ENCODE data around the gene ZNF280D.

ZNF280D gene

DNA sequence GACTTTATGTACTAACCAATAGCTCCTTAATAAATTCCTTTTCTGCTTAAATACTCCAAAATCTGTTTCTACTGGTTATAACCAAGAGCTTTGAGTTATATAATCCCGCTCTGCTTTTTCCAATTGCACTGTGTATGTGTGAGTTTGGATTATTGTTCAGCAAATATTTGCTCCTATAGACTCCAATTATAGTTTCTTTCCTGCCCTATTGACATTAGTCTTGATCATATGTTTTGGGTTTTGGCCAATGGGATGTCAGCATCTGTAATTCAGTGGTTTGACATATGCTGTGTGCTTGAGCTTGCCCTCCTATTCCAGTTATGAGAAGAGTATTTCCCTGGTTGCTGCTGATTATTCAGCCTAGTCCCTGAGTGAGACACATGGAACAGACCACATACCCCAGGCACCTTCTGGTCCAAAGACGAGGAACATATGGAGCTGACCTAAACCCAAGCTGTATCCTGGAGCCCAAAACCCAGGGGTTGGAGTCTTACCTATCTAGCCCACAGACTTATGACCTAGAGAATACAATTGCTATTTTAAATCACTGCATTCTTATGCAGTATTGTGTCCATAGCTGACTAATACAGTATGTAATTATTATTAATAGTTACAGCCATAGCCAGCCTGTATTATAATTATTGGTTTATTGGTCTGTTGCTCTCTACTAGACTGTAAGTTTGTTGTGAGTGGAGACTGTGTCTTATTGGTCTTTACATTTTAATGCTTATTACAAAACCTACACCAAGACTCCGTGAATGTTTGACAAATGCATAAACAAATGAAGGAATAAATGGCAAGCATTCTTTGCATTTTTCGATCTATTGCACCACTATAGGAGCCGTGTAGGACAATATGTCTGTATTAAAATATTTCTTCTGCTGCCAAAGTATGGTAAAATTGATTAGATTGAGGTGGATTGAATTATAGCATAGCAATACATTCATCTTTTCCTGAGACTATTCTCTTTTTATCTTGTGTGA is 11.7 kb upstream of the ZNF280D start:
- no peak for DNase-seq

DNA sequence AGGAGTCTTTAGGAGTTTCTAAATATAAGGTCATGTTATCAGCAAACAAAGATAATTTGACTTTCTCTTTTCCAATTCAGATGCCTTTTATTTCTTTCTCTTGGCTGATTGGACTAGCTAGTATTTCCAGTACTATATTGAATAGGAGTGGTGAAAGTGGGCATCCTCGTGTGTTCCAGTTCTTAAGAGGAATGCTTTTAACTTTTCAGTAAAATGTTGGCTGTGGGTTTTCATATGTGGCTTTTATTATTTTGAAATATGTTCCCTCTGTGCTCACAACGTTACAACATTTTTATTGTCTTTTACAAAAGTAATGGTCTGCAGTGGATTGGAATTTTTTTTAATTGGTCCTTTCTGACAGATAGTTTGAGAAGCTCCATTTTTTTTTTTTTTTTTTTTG is 8.2 kb upstream of the ZNF280D start:
- no peak for DNase-seq

DNA sequence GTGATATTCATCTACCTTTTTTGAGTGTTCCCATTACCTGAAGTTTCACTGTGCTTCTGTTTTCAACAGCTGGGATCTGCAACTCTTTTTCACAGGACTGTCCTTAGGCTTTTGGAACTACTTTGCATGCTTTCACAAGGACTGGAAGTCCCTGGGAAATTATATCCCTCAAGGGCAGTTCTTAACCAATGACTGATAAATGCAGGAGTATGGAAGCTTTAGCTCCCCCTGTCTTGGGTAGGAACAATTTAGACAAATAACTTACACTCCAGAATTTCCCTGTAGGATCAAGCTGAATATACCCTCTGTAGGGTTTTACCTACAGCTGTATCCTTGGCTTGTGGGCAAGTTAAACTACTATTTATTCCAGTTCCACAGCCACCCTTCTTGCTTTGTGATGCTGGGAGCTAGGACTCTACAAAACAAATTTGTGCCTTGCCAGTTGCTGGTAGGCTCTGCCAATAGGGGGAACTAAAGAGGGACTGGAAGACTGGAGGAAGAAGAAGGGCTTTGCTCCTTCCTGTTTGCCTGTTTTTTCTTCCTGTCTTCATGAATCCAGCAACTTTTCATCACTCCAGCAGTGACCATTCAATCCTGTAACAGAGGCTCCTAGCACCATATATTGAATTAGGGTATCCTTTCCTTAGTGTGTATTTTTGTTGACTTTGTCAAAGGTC is 6.8 kb upstream of the ZNF280D start:
- no peak for DNase-seq

DNA sequence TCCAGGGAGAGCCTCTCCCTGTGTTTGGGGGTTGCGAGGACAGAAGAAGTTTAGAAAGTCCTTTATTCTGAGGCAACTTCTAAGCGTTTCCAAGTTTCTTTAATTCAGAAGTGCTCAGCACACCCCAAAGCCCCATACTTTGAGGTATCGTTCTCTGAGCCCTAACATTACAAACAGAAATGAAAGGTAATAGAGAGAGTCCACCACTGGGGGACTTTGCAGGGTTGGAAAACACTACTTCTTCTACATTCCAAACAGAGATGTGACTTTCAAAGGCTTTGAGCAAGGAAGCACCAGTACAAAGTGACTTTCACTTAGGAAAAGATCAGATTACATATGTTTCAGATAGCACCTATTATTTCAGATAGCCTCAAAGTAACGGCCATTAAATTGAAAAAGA is 6.2 kb upstream of the ZNF280D start:
- DNase-seq = no peak

DNA sequence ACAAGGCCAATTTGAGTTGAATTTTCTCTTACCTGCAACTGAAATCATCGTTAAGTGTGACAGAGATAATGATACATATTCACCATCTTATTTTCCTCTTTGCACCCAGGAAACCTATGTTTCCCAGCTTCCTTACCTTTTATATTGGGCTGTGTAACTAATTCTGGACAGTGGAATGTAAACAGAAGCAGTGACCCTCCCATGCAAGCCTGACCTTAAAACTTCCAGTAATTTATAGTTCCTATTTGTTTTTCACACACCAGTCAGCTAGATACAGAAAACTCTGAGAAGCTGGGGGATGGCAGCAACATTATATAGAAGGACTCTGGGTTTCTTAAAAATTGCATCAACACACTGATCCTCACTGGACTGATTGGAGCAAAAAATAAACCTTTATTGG is 4.5 kb upstream of the ZNF280D start:
- no peak for DNase-seq

DNA sequence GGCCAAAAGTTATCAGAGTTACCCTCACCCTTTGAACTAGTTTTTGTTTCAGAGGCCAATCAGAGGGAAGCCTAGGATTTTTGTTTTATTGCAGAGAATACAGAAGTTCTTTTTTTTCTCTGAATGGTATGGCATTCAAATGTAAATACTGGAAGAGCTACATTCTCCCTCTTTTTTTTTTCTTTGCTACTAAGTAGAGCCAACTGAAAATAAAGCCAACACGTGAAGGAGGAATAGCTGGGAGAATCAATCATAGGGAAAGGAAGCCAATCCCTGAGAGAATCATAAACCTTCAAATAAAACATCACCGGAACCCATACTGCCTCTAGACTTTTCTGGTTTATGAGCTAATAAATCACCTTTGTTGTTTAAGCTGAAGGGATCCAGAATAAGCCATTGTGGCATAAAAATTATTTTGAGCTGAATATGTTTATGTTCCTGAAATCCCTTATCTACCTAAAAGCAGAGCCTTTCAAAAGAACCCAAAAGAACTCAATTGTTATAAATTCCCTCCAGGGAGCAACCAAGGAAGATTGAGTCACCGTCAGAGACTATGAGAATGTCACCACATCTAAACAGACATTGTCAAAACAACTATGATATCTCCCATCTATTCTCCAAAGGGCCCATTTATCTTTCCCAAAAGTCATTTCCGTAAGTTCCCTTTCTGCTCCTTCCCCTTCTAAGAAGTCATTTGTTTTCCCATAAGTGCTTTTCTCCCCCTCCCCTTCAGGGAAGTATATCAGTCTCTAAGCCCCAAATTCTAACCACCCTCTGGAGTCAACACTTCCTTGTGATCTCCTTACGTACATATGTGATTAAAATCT is 3.8 kb upstream of the ZNF280D start:
- no peak for DNase-seq

DNA sequence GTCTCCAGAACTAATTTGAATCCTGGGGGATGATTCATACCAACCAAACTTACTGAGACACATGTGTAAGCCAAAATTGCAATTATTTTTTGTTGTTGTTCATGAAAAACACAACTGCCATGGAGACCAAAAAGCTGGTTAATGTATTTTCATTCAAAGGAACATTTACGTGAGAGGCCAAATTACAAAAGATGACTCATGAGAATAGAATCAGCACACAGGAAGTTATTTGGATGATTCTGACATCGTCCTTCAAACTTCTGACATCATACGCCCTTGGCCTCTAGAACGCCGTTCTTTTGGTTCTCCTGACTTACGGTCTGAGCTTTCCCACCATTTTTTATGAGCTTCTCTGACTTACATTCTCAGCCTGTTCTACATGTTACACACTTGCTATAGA is 3.0 kb upstream of the ZNF280D start:
- DNase-seq = no peak

DNA sequence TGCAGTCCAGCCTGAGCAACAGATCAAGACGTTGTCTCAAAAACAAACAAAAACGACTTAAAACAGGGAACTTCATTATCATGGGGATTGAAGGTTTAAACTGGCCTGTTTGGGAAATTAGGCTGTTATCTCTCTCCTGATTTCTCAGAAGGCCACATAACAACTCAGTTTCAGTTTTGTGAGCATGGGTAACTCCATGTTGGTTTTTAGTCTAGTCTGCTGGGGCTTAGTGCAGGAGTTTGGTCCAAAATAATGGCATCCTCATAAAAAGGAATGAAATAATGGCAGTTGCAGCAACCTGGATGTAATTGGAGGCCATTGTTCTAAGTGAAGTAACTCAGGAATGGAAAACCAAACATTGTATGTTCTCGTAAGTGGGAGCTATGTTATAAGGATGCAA is 2.3 kb upstream of the ZNF280D start:
- no peak for DNase-seq

DNA sequence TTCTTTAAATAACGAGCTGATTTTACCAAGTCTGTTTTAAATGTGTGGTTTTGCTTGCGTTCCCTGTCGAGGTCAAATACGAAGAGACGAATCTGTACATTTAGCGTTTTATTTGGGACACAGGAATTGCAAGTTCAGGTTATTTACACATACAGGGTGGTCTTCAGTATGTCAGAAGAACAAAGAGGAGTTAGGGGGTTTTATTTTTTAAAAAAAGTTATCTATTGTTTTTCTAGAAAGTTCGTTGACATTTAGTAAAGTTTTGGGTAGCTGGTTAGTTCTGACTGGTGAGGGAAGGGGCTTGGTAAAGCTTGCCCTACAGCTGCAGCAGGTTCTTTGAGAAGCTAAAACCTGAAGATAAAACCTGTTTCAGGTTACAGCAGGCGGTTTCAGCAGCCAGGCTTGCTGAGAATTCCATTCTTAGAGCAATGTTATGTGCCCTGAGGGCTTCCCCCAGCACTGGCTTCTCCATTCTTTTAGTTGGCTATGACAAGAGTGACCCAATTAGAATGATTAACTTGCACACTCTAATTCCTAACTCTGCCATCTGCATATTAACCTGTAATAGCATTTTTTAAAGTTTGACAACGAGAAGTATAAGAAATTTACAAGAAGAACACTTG is 815 bp upstream of the ZNF280D start:
- no peak for DNase-seq

DNA sequence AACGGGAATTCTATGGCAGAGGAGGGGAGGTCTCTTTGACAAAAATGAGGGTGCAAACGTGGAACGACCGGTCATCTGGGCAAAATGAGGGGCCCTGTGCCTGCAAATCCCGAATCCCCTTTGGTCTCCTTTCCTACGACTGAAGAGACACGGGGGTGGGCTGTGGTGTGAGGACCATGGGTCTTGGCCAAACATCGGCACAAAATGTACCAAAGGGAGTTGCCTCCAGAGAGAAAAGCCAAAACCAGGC is 498 bp downstream of the ZNF280D start:
- no peak for DNase-seq

DNA sequence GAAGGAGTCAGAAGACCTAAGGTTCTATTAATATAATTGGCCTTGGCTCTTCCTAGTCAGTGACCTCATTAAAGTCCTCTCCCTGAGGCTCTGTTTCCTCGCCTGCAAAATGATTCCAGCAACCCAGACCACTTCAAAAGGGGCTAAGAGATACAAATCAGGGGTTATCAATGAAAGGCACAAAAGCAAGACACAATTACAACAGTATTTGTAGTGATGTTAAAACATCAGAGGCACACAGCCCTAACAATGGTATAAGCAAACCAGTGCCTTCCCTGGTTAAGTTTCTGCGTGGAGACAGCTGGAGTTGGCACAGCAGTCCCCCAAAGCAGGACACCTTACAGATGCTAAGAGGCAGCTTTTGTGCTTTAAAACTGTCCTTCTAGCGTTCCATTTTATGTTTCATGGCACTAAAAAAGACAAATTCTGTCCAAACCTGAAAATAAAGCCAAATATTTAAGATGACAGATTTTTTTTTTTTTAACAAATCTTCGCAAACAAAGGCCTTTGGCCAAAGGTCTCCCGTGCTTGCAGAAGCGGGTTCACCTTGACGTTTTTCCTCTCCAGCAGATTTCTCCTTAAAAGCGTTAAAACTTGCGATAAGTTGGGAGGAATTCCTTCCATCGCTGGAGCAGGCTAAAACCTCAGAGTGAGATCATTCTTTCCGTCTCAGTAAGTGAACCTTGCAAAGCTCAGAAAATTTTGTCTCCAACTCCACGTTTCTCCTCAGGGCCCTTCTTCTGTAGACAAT is 999 bp downstream of the ZNF280D start:
- no peak for DNase-seq

DNA sequence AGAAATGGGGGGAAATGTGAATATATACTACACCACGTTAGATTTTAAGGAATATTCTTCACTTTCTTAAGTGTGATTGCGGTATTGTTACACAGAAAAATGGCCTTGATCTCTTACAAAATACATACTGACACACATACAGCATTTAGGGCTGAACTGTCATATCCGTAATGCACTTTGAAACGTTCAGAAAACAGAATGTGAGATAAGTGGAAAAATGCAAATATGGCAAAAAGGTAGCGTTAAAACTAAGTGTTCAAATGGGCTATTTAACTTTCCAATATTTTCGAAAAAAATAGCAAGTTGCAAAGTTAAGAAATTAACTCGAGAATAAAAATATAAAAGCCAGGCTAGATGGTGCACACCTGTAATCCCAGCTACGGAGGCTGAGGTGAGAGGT is 1.8 kb downstream of the ZNF280D start:
- no peak for DNase-seq

DNA sequence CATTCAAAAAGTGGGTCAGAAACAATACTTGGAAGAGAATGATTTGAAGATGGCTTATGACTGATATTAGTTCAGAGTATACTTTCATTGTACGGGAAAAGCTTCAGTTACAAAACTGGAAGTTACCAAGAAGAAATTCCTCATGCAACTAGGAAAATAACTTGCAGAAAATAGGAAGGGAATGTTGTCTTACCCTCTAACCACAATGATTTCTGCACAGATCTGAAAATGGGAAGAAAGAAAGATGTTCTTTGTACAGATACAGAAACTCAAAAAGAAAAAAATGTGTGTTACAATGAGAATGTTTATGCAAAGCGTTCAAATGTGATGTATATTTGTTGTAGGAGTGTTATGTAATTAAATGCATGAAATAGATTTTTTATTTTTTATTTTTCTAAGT is 3.7 kb downstream of the ZNF280D start:
- DNase-seq = no peak

DNA sequence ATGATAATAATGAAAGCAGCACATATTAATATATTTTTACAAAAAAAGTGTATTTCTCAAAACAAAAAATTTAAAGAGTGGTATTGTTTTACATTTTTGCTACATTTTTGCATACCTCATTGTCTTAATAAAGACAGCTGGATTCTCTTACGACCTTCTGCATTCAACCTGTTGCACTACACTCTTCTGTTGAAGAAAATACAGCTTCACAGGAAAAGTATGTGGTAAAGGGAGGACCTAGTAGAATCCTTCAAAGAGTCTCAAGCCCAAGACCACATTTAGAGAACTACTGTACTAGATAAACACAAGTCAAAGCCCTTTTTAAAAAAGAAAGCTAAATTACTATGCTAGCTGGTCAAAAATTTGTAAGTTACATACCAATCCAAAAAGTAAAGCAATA is 7.9 kb downstream of the ZNF280D start:
- DNase-seq = no peak

DNA sequence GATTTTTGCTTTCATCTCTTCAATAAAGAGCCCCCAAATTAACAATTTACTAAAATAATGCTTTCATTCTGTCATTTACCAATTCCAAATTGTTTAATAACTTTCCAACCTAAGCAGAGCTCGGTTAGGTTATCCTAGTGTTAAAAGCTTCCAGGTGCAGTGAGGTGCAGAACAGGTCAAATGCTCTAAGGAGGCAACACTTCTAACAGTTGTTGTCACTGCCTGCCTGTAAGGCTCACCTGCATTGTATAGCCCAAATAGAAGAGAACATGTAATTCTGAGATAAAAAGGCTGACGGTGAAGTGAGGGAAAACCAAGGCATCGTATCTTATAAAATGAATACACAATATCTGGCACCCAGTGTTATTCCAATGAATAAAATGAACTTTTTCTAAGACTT is 9.1 kb downstream of the ZNF280D start:
- DNase-seq = no peak

DNA sequence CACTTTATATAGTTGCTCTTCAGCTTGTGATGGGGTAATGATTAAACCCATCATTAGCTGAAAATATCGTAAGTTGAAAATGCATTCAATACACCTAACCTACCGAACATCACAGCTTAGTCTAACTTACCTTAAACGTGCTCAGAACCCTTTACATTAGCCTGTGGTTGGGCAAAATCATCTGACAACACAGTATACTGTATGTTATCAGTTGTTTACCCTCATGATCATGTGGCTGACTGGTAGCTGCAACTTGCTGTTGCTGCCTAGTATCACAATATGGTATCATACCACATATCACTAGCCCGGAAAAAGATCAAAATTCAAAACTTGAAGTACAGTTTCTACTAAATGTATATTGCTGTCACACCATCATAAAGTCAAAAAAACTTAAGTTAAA is 9.5 kb downstream of the ZNF280D start:
- DNase-seq = no peak

DNA sequence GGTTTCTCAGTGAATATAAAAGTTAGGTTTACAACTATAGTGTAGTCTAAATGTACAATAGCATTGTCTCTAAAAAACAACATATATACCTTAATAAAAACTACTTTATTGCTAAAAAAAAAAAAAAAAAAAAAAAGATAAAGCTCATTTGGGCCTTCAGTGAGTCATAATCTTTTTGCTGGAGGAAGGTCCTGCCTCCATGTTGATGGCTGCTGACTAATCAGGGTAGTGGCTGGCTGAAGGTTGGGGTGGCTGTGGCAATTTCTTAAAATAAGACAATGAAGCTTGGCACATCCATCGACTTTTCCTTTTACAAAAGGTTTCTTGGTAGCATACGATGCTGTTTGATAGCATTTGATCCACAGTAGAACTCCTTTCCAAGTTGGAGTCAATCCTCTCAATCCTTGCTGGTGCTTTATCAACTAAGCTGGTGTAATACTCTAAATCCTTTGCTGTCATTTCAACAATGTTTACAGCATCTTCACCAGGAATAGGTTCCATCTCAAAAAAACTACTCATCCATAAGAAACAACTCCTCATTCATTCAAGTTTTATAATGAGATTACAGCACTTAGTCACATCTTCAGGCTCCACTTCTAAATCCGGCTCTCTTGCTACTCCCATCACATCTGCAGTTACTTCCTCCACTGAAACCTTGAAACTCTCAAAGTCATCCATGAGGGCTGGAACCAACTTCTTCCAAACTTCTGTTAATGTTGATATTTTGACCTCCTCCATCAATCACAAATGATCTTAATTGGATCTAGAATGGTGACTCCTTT is 13.3 kb downstream of the ZNF280D start:
- DNase-seq = no peak

DNA sequence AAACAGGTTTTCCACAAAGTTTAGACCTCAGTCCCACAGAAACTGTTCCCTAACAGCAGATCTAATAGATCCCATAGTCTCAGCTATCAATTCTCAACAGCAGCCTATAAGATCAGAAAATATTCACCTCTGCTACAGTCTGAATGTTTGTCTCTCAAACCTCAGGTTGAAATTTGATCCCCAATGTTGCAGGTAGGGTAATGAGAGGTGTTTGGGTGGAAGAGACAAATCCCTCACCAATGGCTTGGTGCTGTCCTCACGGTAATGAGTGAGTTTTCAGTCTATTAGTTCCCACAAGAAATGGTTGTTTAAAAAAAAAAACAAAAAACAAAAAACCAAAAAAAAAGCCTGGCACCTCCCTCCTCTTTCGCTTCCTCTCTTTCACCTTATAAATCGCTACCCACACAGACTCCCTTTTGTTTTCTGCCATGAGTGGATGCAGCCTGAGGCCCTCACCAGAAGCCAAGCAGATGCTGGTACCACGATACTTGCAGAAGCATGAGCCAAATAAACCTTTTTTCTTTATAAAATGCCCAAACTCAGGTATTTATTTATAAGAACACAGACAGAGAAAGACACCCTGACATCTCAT is 14.2 kb downstream of the ZNF280D start:
- DNase-seq = no peak

DNA sequence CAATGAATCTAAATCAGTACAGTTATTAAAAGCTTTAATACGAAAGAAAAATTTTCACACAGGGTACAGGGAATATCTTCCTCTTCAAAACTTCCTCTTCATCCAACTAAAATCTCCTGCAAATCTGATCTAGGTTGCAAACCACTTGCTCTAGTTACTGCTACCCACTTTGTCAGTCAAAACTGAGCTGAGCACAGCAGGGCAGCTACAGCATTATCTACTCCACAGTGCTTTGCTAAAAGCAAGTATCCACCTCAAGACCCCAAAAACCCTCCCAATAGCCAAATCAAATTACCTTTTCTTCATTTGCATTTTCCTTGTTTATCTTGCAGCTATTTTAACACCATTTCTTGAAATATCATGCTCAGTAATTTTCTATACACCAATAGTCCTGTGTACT is 14.7 kb downstream of the ZNF280D start:
- DNase-seq = no peak

DNA sequence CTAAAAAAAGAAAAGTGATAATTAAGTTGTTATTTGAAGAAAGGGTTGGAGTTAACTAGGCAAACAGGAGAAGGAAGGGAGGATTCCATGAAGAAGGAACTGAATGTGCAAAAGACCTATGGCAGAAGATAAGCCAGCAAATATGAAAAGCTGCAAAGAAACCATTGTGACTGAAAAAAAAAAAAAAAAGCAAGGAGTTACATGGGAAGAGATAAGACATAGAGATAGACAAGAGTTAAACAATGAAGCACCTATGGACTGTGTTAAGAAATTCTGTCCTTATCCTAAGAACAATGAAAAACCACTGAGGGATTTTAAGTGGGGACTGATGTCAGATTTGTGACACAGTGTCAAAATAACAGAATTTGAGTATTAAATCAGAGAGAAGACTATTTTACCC is 17.0 kb downstream of the ZNF280D start:
- DNase-seq = no peak

DNA sequence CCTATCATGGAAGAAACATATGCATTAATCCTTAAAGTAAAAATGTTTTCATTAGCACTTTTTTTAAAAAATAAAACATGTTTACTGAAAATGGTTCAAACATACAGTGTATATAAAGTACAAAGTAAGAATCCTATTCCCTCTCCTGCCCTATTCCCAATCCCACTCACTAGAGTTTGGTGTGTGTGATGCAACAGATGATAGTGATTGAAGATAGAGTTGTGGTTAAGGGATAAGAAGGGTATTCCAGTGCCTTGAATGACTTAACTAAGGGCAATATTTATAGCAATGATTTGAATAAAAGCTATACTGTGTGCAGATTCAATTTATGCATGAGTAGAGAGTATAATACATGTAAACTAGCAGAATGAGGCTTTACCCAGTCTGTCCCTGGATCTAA is 18.1 kb downstream of the ZNF280D start:
- no peak for DNase-seq

Measured in stimulated activated CD4-positive, alpha-beta T cell treated with anti-CD3 and anti-CD28 coated beads, Interleukin-1b, Interleukin-23, amount 100 ng/mL, for 48 hours (primary cell).